Gastrocnemius medialis (tissue), 4 donors: ENCODE measurements around the gene VSTM1.

Experiments
- POLR2A ChIP-seq, 2 donors: fragments of 450-650 bp; IDR thresholded peaks; one replicate each; pipeline ENCODE4 v1.6.1; 2017; ENCODE audit warnings: antibody characterized with exemption in 2 of 2, mild to moderate bottlenecking in 2 of 2, moderate library complexity in 2 of 2
- TF ChIP-seq, protein P1 (sequence below), 5 experiments: fragments of 450-650 bp in 3 of 5; fragments of 200-600 bp in 2 of 5; sonication (generic) in 2 of 5; IDR thresholded peaks in 4 of 5; conservative IDR thresholded peaks in 1 of 5; 1 replicate in 4 of 5; 2 replicates in 1 of 5; pipeline ENCODE4 v1.5.1; 2016 to 2019; ENCODE audit warnings: antibody characterized with exemption in 5 of 5, mild to moderate bottlenecking in 3 of 5, moderate library complexity in 3 of 5

DNA sequence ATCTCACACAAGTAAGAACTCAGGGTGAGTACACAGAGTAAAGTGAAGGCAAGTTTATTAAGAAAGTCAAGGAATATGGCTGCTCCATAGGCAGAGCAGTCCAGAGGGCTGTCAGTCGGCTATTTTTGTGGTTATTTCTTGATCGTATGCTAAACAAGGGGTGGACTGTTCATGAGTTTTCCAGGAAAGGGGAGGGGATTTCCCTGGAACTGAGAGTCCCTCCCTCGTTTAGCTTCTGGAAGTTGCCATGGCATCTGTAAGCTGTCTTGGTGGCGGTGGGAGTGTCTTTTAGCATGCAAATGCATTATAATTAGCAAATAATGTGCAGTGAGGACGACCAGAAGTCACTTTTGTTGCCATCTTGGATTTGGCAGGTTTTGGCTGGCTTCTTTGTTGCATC is 5.8 kb upstream of the VSTM1 start:
- TF ChIP-seq, protein P1, sequence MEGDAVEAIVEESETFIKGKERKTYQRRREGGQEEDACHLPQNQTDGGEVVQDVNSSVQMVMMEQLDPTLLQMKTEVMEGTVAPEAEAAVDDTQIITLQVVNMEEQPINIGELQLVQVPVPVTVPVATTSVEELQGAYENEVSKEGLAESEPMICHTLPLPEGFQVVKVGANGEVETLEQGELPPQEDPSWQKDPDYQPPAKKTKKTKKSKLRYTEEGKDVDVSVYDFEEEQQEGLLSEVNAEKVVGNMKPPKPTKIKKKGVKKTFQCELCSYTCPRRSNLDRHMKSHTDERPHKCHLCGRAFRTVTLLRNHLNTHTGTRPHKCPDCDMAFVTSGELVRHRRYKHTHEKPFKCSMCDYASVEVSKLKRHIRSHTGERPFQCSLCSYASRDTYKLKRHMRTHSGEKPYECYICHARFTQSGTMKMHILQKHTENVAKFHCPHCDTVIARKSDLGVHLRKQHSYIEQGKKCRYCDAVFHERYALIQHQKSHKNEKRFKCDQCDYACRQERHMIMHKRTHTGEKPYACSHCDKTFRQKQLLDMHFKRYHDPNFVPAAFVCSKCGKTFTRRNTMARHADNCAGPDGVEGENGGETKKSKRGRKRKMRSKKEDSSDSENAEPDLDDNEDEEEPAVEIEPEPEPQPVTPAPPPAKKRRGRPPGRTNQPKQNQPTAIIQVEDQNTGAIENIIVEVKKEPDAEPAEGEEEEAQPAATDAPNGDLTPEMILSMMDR (IDR thresholded peaks at IDR 0.05 in 4 of 5, conservative IDR thresholded peaks at IDR 0.05 in 1 of 5), result no peak
- TF ChIP-seq POLR2A (IDR thresholded peaks at IDR 0.05), result no peak
